ENCODE measurements around the gene EMILIN1.

Gene EMILIN1

DNA sequence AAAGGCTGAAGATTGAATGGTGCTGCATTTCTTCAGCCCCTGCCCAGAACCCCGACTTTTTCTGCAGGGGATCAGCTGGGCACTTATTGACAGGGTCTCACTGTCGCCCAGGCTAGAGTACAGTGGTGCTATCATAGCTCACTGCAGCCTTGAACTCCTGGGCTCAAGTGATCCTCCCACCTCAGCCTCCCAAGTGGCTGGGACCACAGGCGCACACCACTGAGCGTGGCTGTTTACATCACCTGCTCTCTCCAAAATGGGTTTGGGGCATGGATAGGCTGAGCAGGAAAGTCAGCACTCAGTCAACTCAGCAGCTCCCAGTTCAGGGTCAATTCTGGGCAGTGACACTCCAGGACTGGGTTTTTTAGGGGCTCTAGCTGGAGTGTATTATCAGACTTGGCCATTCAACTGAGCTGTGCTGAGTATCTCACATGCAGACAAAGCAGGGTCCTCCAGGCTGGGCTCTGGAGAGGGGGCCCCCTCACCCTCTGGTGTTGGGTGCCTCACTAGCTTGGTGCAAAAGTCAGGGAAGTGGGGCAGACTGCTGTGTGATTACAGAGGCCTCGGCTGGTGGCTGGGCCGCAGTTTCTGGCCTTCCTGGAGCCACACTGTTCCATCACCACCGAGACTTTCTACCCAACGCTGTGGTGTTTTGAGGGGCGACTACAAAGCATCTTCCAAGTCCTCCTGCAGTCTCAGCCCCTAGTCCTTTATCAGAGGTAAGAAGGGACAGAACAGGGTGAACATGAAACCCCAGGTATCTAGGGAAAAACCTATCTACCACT, 49.7 kb downstream of the EMILIN1 start:
- DNase-seq (ENCODE audit: extremely low read depth, low read depth), result no peak
- H3K4me3 ChIP-seq (replicated peaks; ENCODE audit: low read depth, low read length), result no peak overlapping the region
- TF ChIP-seq, protein P1, sequence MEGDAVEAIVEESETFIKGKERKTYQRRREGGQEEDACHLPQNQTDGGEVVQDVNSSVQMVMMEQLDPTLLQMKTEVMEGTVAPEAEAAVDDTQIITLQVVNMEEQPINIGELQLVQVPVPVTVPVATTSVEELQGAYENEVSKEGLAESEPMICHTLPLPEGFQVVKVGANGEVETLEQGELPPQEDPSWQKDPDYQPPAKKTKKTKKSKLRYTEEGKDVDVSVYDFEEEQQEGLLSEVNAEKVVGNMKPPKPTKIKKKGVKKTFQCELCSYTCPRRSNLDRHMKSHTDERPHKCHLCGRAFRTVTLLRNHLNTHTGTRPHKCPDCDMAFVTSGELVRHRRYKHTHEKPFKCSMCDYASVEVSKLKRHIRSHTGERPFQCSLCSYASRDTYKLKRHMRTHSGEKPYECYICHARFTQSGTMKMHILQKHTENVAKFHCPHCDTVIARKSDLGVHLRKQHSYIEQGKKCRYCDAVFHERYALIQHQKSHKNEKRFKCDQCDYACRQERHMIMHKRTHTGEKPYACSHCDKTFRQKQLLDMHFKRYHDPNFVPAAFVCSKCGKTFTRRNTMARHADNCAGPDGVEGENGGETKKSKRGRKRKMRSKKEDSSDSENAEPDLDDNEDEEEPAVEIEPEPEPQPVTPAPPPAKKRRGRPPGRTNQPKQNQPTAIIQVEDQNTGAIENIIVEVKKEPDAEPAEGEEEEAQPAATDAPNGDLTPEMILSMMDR (IDR thresholded peaks at IDR 0.05; ENCODE audit: low read depth, low read length, missing control alignments), result no peak

DNA sequence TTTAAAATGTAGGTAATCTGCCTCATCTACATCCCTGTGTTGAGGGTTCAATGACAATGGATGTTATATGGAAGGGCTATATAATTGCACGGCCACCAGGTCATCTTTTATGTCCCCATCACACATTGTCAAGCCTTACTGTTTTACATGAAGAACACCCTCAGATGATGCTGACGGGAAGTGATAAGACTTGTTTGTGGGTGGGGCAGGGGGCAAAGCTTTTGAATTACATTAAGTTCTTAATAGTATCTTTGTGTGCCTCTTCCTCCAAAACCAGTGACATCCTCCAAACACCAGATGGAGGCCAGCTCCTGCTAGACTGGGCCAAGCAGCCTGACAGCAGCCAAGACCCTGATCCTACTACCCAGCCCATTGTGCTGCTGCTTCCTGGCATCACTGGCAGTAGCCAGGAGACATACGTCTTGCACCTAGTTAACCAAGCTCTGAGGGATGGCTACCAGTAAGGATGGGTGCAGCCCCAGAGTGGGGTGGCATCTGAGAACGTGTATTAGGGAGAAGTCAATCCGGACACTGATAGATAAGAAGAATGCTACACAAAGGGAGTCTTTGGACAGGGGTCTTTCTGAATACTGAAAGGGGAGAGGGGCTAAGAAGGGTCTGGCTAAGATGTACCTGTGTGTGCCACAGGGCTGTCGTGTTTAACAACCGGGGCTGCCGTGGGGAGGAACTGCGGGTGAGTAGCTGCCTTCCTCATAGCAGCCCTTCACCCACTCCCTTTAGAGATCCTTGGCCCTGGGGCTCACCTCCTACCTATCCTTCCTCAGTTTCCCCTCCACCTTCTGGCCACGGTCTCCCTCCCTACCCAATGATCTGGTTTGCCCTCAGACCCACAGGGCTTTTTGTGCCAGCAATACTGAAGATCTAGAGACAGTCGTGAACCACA, 50.5 kb downstream of the EMILIN1 start:
- TF ChIP-seq, protein P1 (IDR thresholded peaks at IDR 0.05; ENCODE audit: low read depth, low read length, missing control alignments), result no peak
- no peak overlapping the region for H3K4me3 ChIP-seq (replicated peaks; ENCODE audit: low read depth, low read length)
- no peak for DNase-seq (ENCODE audit: extremely low read depth, low read depth)

DNA sequence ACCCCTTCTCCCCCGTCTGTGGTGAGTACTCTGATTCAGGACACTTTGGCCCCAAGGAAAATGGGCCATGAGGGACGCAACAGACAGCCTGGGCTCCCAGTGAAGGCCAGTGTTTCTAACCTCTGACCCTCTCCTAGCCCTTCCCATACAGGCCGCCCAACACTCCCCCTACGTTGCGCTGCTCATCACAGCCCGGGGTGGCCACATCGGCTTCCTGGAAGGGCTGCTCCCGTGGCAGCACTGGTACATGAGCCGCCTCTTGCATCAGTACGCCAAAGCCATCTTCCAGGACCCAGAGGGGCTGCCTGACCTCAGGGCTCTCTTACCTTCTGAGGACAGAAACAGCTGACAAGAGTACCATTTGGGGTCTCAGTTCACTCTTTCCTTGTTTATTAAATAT, 52.0 kb downstream of the EMILIN1 start:
- TF ChIP-seq, protein P1 (IDR thresholded peaks at IDR 0.05; ENCODE audit: low read depth, low read length, missing control alignments), result no peak
- no peak overlapping the region for H3K4me3 ChIP-seq (replicated peaks; ENCODE audit: low read depth, low read length)
- no peak for DNase-seq (ENCODE audit: extremely low read depth, low read depth)

DNA sequence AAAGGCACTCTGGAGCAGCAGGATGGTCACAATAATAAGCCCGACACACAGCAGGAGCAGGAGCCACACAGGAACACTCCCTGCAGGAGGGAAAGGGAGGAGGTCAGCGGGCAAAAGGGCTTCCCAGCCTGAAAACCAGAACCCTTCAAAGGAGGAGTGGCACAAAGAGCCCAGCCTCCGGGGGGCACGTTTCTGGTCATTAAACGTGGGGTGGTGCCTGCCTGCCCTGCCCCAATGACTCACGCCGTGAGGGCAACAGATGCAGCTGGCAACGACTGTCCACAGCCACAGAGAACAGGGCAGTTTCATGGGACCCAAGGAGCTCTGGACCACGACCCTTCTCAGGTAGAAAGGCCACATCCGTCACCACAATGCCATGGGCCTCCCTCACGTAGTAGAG, 53.0 kb downstream of the EMILIN1 start:
- no peak for DNase-seq (ENCODE audit: extremely low read depth, low read depth)
- TF ChIP-seq, protein P1 (IDR thresholded peaks at IDR 0.05; ENCODE audit: low read depth, low read length, missing control alignments), result no peak
- H3K4me3 ChIP-seq (replicated peaks; ENCODE audit: low read depth, low read length), result no peak overlapping the region

DNA sequence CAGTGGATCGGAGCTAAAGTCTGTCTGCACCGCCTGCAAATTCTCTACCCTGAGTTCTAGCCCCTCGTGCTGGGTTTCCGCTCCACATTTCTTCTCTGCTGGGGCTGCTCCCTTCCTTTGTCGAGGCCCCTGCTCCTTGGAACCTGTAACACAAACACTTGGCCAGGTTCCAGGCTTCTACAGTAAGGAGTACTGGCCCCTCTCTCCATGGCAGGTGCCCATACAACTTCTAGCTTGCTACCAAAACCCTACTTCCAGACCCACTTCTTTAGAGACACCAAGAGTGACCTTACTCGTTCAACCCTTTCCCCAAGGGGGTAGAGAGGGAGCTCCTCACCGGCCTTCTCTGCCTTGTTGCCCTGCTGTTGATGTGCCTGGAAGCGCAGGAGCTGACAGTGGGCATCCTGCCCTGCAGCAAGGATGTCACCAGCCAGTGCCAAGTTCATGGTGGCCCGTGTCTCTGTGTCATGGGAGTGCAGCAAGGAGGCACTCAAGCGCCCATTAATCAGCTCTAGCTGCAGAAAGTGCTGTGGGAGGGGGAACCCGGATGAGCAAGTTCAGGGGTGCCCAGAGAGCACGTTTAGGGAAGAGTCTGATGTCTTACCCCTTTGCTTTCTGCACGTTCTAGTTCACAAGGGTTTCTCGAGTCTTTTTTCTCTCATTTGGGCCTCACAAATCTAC, 54.9 kb downstream of the EMILIN1 start:
- DNase-seq (ENCODE audit: extremely low read depth, low read depth), result no peak
- peak overlapping the region; percentile 94 for H3K4me3 ChIP-seq (replicated peaks; ENCODE audit: low read depth, low read length)
- TF ChIP-seq, protein P1 (IDR thresholded peaks at IDR 0.05; ENCODE audit: low read depth, low read length, missing control alignments), result no peak

DNA sequence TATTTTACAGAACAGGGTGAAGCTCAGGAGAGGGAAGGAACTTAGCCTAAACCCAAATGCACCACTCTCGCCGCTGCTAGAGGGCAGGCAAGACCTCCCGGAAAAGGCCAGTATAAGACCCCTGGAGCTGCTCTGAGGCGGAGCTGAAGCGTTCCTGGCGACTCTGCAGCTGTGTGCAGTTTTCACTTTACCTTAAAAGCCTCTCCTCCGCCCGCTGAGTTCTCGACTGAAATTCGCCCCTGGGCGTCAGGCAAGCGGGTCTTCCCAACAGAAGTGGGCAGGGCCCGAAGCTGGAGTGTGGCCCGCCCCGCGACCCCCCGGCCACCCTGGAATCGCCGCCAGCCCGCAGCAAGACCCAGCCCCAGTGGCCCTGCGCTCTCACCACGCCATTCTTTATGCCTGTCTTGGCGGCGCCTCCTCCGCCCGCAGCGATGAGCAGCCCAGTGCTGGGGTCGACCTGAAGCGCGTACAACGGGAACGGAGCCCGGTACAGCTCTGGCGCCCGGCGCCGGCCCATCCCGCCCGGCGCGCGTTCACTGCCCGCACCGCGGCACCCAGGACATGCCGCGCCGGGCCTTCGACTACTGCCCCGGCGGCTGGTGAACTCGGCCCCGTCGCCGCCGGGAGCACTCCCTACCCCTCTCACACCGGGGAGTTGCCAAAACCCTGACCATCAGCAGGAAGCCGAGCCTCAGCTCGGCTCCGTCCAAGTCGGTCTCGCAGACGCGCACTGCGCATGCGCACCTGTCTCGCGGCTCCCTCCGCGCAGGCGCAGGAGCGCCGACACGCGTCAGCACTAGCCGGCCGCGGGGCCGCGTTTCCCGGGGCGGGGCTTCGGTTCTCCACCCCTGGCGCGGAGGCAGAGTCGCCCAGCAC, 55.7 kb downstream of the EMILIN1 start, which contains the start of gene PREB:
Gene PREB (minus strand): TSS at position 732 of the 876 bp plus-strand sequence. CDS start 215 bp downstream, at position 517.
- TF ChIP-seq, protein P1 (IDR thresholded peaks at IDR 0.05; ENCODE audit: low read depth, low read length, missing control alignments), result peak; percentile 30
- DNase-seq (ENCODE audit: extremely low read depth, low read depth), result peak; percentile 79

More for the DNA sequence above, 55.7 kb downstream of the EMILIN1 start, which contains the start of gene PREB:
- peak within 1 kb of the TSS; percentile 94 for H3K4me3 ChIP-seq (replicated peaks; ENCODE audit: low read depth, low read length)

All from HFF-Myc (cell line).